A549 (cell line): Measurements from ENCODE around the gene KCNJ1. TPM values are rescaled to one million over a fixed set of nuclear protein-coding genes. Genes with fewer than 3 reads are reported as not detected.

Experiments used
- ATAC-seq, 2 experiments: fragments of 200-7000 bp in 1 of 2; fragments of >200 bp in 1 of 2; cut with Nextera tagmentation in 1 of 2; cut with Tn5 transposase in 1 of 2; 3 replicates each; pipeline versions ENCODE4 v1.8.0 to v1.9.1; 2018 to 2020; ENCODE audit warnings: mild to moderate bottlenecking in 1 of 2, moderate library complexity in 1 of 2
- CTCF ChIA-PET: fragments of 300-600 bp; sonication (Branson Sonifier 250); formaldehyde crosslinking; extraction: SDS; loops from one replicate; lab custom pipeline; 2021; ENCODE audit warnings: antibody characterized with exemption, inconsistent platforms; lab: Yijun Ruan, JAX
- POLR2A ChIA-PET: fragments of 350-600 bp; formaldehyde crosslinking; extraction: SDS; loops from one replicate; lab custom pipeline; 2021; ENCODE audit warnings: antibody characterized with exemption, inconsistent platforms; lab: Yijun Ruan, JAX
- DNase-seq, 2 experiments: peaks; one replicate each; pipeline versions ENCODE4 v3.0.0 to v3.0.0-alpha.2; 2011 to 2016; ENCODE audit warnings: low read depth in 1 of 2, low spot score in 1 of 2
- FAIRE-seq: peaks from 2 replicates; lab custom pipeline; 2011; peaks lifted over from hg19 to GRCh38; lab: Jason Lieb, UNC
- H3K27ac ChIP-seq, 2 experiments: fragments of >200 bp; sonication (Bioruptor Twin); formaldehyde crosslinking; 3 replicates each; pipeline ENCODE4 v1.5.1; 2016 to 2017
- H3K4me1 ChIP-seq: fragments of >200 bp; sonication (Bioruptor Twin); formaldehyde crosslinking; 3 replicates; pipeline ENCODE4 v1.6.1; 2016
- H3K4me2 ChIP-seq: fragments of >200 bp; sonication (Bioruptor Twin); formaldehyde crosslinking; 3 replicates; pipeline ENCODE4 v1.6.1; 2016
- H3K4me3 ChIP-seq: fragments of >200 bp; sonication (Bioruptor Twin); formaldehyde crosslinking; 3 replicates; pipeline ENCODE4 v1.5.1; 2016
- H3K9me3 ChIP-seq: fragments of >200 bp; sonication (Bioruptor Twin); formaldehyde crosslinking; 3 replicates; pipeline ENCODE4 v1.6.1; 2016
- CBX8 ChIP-seq: fragments of 200-600 bp; sonication (generic); IDR thresholded peaks from 2 replicates; pipeline ENCODE4 v1.6.1; 2016
- CEBPB ChIP-seq, 2 experiments: fragments of >200 bp in 1 of 2; sonication (Bioruptor Twin) in 1 of 2; formaldehyde crosslinking in 1 of 2; IDR thresholded peaks; 2 replicates each; pipeline ENCODE4 v1.6.1; 2012 to 2016
- CHD4 ChIP-seq: fragments of 200-600 bp; sonication (generic); IDR thresholded peaks from 2 replicates; pipeline ENCODE4 v1.6.1; 2016; ENCODE audit warnings: antibody characterized with exemption, mild to moderate bottlenecking, borderline replicate concordance
- EHF ChIP-seq: fragments of 250-450 bp; sonication (Bioruptor Pico); IDR thresholded peaks from 2 replicates; pipeline ENCODE4 v1.5.0; 2020; ENCODE audit warnings: mild to moderate bottlenecking
- ESRRA ChIP-seq: fragments of 150-350 bp; IDR thresholded peaks from 2 replicates; pipeline ENCODE4 v1.6.1; 2014; ENCODE audit warnings: mild to moderate bottlenecking, low read length, borderline replicate concordance
- FOSB ChIP-seq: fragments of 250-450 bp; sonication (Bioruptor Pico); IDR thresholded peaks from 2 replicates; pipeline ENCODE4 v1.5.0; 2020; ENCODE audit warnings: mild to moderate bottlenecking, moderate library complexity
- FOSL2 ChIP-seq, 2 experiments: fragments of 450-650 bp in 1 of 2; fragments of >200 bp in 1 of 2; sonication (Bioruptor Twin) in 1 of 2; formaldehyde crosslinking; IDR thresholded peaks; 2 replicates each; pipeline versions ENCODE4 v1.5.0 to v1.6.1; 2016 to 2020; ENCODE audit warnings: mild to moderate bottlenecking in 1 of 2, moderate library complexity in 1 of 2
- HDAC2 ChIP-seq: fragments of 200-600 bp; sonication (generic); IDR thresholded peaks from 2 replicates; pipeline ENCODE4 v1.6.1; 2016
- HOXB13 ChIP-seq: fragments of 250-450 bp; sonication (Bioruptor Pico); IDR thresholded peaks from 2 replicates; pipeline ENCODE4 v1.5.0; 2020; ENCODE audit warnings: low read depth, mild to moderate bottlenecking, moderate library complexity
- JUN ChIP-seq, 2 experiments: fragments of >200 bp; sonication (Bioruptor Twin); formaldehyde crosslinking; IDR thresholded peaks; 2 replicates in 1 of 2; 3 replicates in 1 of 2; pipeline ENCODE4 v1.6.1; 2016 to 2017
- KDM1A ChIP-seq: fragments of 200-600 bp; sonication (generic); IDR thresholded peaks from 2 replicates; pipeline ENCODE4 v1.6.1; 2016; ENCODE audit warnings: low read depth, mild to moderate bottlenecking
- NFE2L2 ChIP-seq: fragments of 150-350 bp; conservative IDR thresholded peaks from 2 replicates; pipeline ENCODE4 v1.6.1; 2014; ENCODE audit warnings: low read length
- NPAS2 ChIP-seq: fragments of 250-450 bp; sonication (Bioruptor Pico); IDR thresholded peaks from 2 replicates; pipeline ENCODE4 v1.8.0; 2022; ENCODE audit warnings: mild to moderate bottlenecking, moderate library complexity, borderline replicate concordance
- RAD21 ChIP-seq, 2 experiments: fragments of >200 bp in 1 of 2; sonication (Bioruptor Twin) in 1 of 2; formaldehyde crosslinking in 1 of 2; IDR thresholded peaks in 1 of 2; conservative IDR thresholded peaks in 1 of 2; 2 replicates in 1 of 2; 3 replicates in 1 of 2; pipeline ENCODE4 v1.6.1; 2012 to 2018; ENCODE audit warnings: inconsistent platforms in 1 of 2
- RNF2 ChIP-seq: fragments of 200-600 bp; sonication (generic); IDR thresholded peaks from 2 replicates; pipeline ENCODE4 v1.6.1; 2016; ENCODE audit warnings: low read depth, mild to moderate bottlenecking, antibody characterized with exemption, moderate library complexity, borderline replicate concordance
- SMC3 ChIP-seq: fragments of >200 bp; sonication (Bioruptor Twin); formaldehyde crosslinking; IDR thresholded peaks from 3 replicates; pipeline ENCODE4 v1.6.1; 2018; ENCODE audit warnings: inconsistent platforms
- TP53 ChIP-seq: fragments of 250-450 bp; sonication (Bioruptor Pico); IDR thresholded peaks from 2 replicates; pipeline ENCODE4 v1.5.0; 2021; ENCODE audit warnings: mild to moderate bottlenecking, moderate library complexity
- ZC3H11A ChIP-seq: fragments of 450-650 bp; IDR thresholded peaks from 2 replicates; pipeline ENCODE4 v1.6.1; 2014; ENCODE audit warnings: antibody characterized with exemption, mild to moderate bottlenecking
- ZFP36 ChIP-seq: fragments of 450-650 bp; IDR thresholded peaks from 2 replicates; pipeline ENCODE4 v1.6.1; 2014; ENCODE audit warnings: borderline replicate concordance; ENCODE audit not compliant: partially characterized antibody
- ZNF302 ChIP-seq: fragments of 250-450 bp; sonication (Bioruptor Pico); IDR thresholded peaks from 2 replicates; pipeline ENCODE4 v1.9.0; 2021; ENCODE audit warnings: inconsistent platforms, mild to moderate bottlenecking, moderate library complexity
- whole genome bisulfite sequencing: methylation state at CpG from one replicate; pipeline ENCODE4 v1.1.6; 2017; ENCODE audit errors: missing lambda C conversion rate; 5-methylcytosine and 5-hydroxymethylcytosine counted together
- polyA plus RNA-seq, 4 experiments: library from polyadenylated mRNA; depleted of rRNA in 3 of 4; stranded (reverse); fragments of >200 nt; fragmentation: RNase III in 1 of 4; extraction: RNeasy Plus Mini Kit Qiagen cat#74134 plus additional on column Dnase treatment in 1 of 4; gene quantifications; 2 replicates in 3 of 4; 3 replicates in 1 of 4; pipeline ENCODE4 v1.2.3, GENCODE V29; 2011 to 2017
- TF ChIP-seq, protein P1 (sequence below): fragments of >200 bp; sonication (Bioruptor Twin); formaldehyde crosslinking; IDR thresholded peaks from 3 replicates; pipeline ENCODE4 v1.6.1; 2016
- TF ChIP-seq, protein P2 (sequence below): fragments of 250-450 bp; sonication (Bioruptor Pico); IDR thresholded peaks from 2 replicates; pipeline ENCODE4 v1.5.0; 2021; ENCODE audit warnings: mild to moderate bottlenecking, moderate library complexity, borderline replicate concordance
- TF ChIP-seq, protein P3 (sequence below): fragments of 200-600 bp; sonication (generic); IDR thresholded peaks from 2 replicates; pipeline ENCODE4 v1.6.1; 2016; ENCODE audit warnings: antibody characterized with exemption, mild to moderate bottlenecking, moderate library complexity
- TF ChIP-seq, protein P4 (sequence below): IDR thresholded peaks from 2 replicates; pipeline ENCODE4 v1.6.1; 2012; ENCODE audit warnings: low read depth, borderline replicate concordance

The KCNJ1 gene
- polyA plus RNA-seq, 2 of the 4 experiments (the other 2 are of a cell fraction), result 0.12 TPM; not detected in 1

DNA sequence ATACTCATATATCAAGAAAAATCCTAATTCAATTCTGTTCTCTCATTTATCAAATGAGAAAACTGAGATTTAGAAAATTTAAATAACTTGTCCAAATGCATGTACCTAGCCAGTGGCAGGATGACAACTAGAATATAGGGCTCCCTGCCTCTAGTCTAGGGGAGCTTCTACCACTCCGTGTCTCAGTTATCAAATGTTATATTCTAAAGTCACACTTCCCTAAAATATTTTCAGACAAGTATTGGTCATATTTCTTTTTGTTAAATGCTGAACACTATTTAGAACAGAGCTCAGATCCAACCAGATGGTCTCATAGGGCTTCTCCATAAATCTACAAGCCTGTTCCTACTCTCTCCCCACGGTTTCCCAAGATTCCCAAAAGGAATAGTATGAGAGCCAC is 26.3 kb downstream of the KCNJ1 start:
- no peak overlapping the region for H3K27ac ChIP-seq
- ATAC-seq (no peak), DNase-seq (no peak), FAIRE-seq (no peak)
- no peaks in the 10 kb centered on the region for H3K4me1 ChIP-seq
- H3K4me3 ChIP-seq, result no peak overlapping the region
- CTCF ChIA-PET, result interaction anchor here (1.1 to 1.8 kb wide), 2 partner anchors 10 to 683 kb away, joined by 4 to 6 read pairs; no protein-coding TSS in a partner anchor
- 37% methylated on average over 2 of the region's 2 CpGs for WGBS
- POLR2A ChIA-PET, result no interaction called here
- TF ChIP-seq ZFP36 (no peak), CBX8 (no peak), ZNF302 (CRISPR knock-in tag) (no peak), RNF2 (no peak), KDM1A (no peak), ZC3H11A (no peak), CHD4 (no peak), SMC3 (no peak), FOSL2 (IDR thresholded peaks at IDR 0.05) (no peak), FOSL2 (CRISPR knock-in tag; IDR thresholded peaks at IDR 0.05) (no peak), JUN (IDR thresholded peaks at IDR 0.05) (no peak), HDAC2 (no peak), NFE2L2 (no peak)
- TF ChIP-seq, protein P1, sequence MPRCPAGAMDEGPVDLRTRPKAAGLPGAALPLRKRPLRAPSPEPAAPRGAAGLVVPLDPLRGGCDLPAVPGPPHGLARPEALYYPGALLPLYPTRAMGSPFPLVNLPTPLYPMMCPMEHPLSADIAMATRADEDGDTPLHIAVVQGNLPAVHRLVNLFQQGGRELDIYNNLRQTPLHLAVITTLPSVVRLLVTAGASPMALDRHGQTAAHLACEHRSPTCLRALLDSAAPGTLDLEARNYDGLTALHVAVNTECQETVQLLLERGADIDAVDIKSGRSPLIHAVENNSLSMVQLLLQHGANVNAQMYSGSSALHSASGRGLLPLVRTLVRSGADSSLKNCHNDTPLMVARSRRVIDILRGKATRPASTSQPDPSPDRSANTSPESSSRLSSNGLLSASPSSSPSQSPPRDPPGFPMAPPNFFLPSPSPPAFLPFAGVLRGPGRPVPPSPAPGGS, result no peak
- TF ChIP-seq, protein P2, sequence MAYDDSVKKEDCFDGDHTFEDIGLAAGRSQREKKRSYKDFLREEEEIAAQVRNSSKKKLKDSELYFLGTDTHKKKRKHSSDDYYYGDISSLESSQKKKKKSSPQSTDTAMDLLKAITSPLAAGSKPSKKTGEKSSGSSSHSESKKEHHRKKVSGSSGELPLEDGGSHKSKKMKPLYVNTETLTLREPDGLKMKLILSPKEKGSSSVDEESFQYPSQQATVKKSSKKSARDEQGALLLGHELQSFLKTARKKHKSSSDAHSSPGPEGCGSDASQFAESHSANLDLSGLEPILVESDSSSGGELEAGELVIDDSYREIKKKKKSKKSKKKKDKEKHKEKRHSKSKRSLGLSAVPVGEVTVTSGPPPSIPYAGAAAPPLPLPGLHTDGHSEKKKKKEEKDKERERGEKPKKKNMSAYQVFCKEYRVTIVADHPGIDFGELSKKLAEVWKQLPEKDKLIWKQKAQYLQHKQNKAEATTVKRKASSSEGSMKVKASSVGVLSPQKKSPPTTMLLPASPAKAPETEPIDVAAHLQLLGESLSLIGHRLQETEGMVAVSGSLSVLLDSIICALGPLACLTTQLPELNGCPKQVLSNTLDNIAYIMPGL, result no peak
- TF ChIP-seq, protein P3, sequence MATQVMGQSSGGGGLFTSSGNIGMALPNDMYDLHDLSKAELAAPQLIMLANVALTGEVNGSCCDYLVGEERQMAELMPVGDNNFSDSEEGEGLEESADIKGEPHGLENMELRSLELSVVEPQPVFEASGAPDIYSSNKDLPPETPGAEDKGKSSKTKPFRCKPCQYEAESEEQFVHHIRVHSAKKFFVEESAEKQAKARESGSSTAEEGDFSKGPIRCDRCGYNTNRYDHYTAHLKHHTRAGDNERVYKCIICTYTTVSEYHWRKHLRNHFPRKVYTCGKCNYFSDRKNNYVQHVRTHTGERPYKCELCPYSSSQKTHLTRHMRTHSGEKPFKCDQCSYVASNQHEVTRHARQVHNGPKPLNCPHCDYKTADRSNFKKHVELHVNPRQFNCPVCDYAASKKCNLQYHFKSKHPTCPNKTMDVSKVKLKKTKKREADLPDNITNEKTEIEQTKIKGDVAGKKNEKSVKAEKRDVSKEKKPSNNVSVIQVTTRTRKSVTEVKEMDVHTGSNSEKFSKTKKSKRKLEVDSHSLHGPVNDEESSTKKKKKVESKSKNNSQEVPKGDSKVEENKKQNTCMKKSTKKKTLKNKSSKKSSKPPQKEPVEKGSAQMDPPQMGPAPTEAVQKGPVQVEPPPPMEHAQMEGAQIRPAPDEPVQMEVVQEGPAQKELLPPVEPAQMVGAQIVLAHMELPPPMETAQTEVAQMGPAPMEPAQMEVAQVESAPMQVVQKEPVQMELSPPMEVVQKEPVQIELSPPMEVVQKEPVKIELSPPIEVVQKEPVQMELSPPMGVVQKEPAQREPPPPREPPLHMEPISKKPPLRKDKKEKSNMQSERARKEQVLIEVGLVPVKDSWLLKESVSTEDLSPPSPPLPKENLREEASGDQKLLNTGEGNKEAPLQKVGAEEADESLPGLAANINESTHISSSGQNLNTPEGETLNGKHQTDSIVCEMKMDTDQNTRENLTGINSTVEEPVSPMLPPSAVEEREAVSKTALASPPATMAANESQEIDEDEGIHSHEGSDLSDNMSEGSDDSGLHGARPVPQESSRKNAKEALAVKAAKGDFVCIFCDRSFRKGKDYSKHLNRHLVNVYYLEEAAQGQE, result no peak
- H3K4me2 ChIP-seq, result no peak overlapping the region
- no peaks in the 10 kb centered on the region for H3K9me3 ChIP-seq

DNA sequence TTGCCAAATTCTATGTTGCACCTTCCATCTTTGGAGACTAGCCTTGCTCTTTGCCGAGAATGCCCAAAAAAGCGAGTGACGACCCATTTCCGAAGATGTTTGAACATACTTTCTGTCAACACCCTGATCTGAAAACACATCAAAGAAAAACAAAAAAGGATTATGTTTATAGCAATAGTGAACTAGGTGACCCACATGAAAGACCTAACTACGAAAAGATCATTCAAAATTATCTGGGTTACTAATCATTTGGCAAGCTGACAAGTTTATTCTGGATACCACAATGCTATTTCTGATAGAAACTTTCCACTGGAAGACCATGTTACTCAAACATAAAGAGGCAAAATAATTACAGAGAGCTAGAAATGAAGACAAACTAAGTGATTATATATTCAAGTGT is 27.0 kb downstream of the KCNJ1 start:
- 70% methylated on average over 5 of the region's 5 CpGs for WGBS

More for the DNA sequence above, 27.0 kb downstream of the KCNJ1 start:
- DNase-seq (no peak), ATAC-seq (no peak), FAIRE-seq (no peak)
- Histone ChIP-seq H3K4me1 (no peaks in the 10 kb centered on the region), H3K4me2 (no peak overlapping the region), H3K9me3 (no peaks in the 10 kb centered on the region), H3K27ac (no peak overlapping the region), H3K4me3 (no peak overlapping the region)
- CTCF ChIA-PET, result interaction anchor here (1.8 kb wide), 1 partner anchor 10 kb away, joined by 6 read pairs; no protein-coding TSS in a partner anchor
- TF ChIP-seq, protein P4, sequence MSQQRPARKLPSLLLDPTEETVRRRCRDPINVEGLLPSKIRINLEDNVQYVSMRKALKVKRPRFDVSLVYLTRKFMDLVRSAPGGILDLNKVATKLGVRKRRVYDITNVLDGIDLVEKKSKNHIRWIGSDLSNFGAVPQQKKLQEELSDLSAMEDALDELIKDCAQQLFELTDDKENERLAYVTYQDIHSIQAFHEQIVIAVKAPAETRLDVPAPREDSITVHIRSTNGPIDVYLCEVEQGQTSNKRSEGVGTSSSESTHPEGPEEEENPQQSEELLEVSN, result no peak
- no peak for TF ChIP-seq FOSB
- TF ChIP-seq RAD21 (conservative IDR thresholded peaks at IDR 0.05 in 1 of 2, IDR thresholded peaks at IDR 0.05 in 1 of 2), result no peak
- TF ChIP-seq, protein P3, result no peak
- no peak for TF ChIP-seq TP53 (CRISPR knock-in tag)
- no peak for TF ChIP-seq EHF (CRISPR knock-in tag)
- TF ChIP-seq, protein P1, result no peak
- no peak for TF ChIP-seq CEBPB (IDR thresholded peaks at IDR 0.05)
- no peak for TF ChIP-seq NPAS2 (CRISPR knock-in tag)
- TF ChIP-seq ESRRA, result no peak
- no peak for TF ChIP-seq HOXB13 (CRISPR knock-in tag)
- POLR2A ChIA-PET, result no interaction called here
